Measurements from ENCODE around the gene PRCC. TPM values are rescaled to one million over a fixed set of nuclear protein-coding genes. Genes with fewer than 3 reads are reported as not detected.

Gene PRCC
- total and polyA plus RNA-seq, 2 of the 8 experiments (the other 6 are each of a cell fraction or from before 2014, with no cell fraction given): 95.2 to 115 TPM

GRCh38 chr1:156801409-156802121 lies 34.2 kb downstream of the PRCC start:
- Histone ChIP-seq H3K9me3 (ENCODE audit: insufficient read depth in 2 of 2, low read depth in 1 of 2, low read length in 1 of 2) (no peaks in the 10 kb centered on the region), H3K4me1 (replicated peaks in 1 of 4; ENCODE audit: control insufficient read depth in 3 of 4, insufficient read depth in 4 of 4, low read length in 3 of 4) (no peaks in the 10 kb centered on the region), H3K14ac (ENCODE audit: insufficient read length) (no peak overlapping the region), H3K4me3 (ENCODE audit: extremely low read depth in 1 of 4, insufficient read depth in 2 of 4, low read depth in 3 of 4, low read length in 4 of 4) (no peak overlapping the region), H3K56ac (replicated peaks; ENCODE audit: insufficient read length, low read depth, low read length) (no peak overlapping the region), H2BK5ac (ENCODE audit: low read depth, low read length) (no peak overlapping the region), H2BK20ac (ENCODE audit: low read length) (no peak overlapping the region), H4K91ac (replicated peaks; ENCODE audit: insufficient read length, low read length) (no peak overlapping the region), H3K23ac (ENCODE audit: insufficient read length) (no peak overlapping the region), H3K23me2 (ENCODE audit: low read depth, low read length) (no peaks in the 10 kb centered on the region), H3K79me2 (ENCODE audit: control insufficient read depth in 1 of 2, insufficient read depth in 2 of 2, low read length in 2 of 2) (no peaks in the 10 kb centered on the region), H3K27me3 (replicated peaks in 1 of 4; ENCODE audit: control insufficient read depth in 3 of 4, extremely low read depth in 1 of 4, insufficient read depth in 3 of 4, low read length in 3 of 4) (no peaks in the 10 kb centered on the region), H2AFZ (ENCODE audit: low read length) (no peak overlapping the region), H3K27ac (ENCODE audit: low read depth, low read length) (no peak overlapping the region), H2AK5ac (ENCODE audit: low read depth, low read length) (no peak overlapping the region), H4K8ac (ENCODE audit: extremely low read depth, insufficient read depth, low read length) (no peak overlapping the region), H2BK12ac (ENCODE audit: low read depth, low read length) (no peak overlapping the region), H2BK15ac (ENCODE audit: low read length) (no peak overlapping the region), H4K20me1 (replicated peaks in 1 of 2; ENCODE audit: control insufficient read depth in 1 of 2, insufficient read depth in 2 of 2, low read length in 2 of 2) (no peaks in the 10 kb centered on the region), H2BK120ac (replicated peaks; ENCODE audit: low read depth, low read length) (no peak overlapping the region), H3K36me3 (ENCODE audit: control insufficient read depth in 2 of 4, insufficient read depth in 4 of 4, low read length in 3 of 4) (peaks cover 12 to 32% (median 29%) of the 10 kb centered on the region in 4 experiments), H3K4me2 (ENCODE audit: insufficient read depth in 1 of 2, low read depth in 2 of 2, low read length in 2 of 2) (no peak overlapping the region), H3K4ac (replicated peaks; ENCODE audit: insufficient read length, low read depth, low read length) (no peak overlapping the region), H3K79me1 (ENCODE audit: low read depth, low read length) (no peaks in the 10 kb centered on the region), H4K5ac (ENCODE audit: insufficient read length, low read depth, low read length) (no peak overlapping the region), H3K9ac (replicated peaks in 1 of 4; ENCODE audit: extremely low read depth in 1 of 4, low read depth in 3 of 4, low read length in 3 of 4) (no peak overlapping the region), H3K18ac (ENCODE audit: extremely low read depth, low read length) (no peak overlapping the region)
- DNase-seq (ENCODE audit: low read depth in 1 of 2, low spot score in 2 of 2) (no peak), FAIRE-seq (no peak)
- 93% methylated on average over 7 of the region's 7 CpGs; no CpG with 5 or more reads in 1 of the 2 experiments for WGBS, 2 experiments (ENCODE audit: extremely low coverage in 1 of 2, insufficient coverage in 1 of 2, insufficient read length in 1 of 2, insufficient replicate concordance in 2 of 2, low coverage in 1 of 2, low lambda C conversion rate in 2 of 2, missing lambda C conversion rate in 1 of 2)
- TF ChIP-seq RAD21 (IDR thresholded peaks at IDR 0.05 in 1 of 2, conservative IDR thresholded peaks at IDR 0.05 in 1 of 2; ENCODE audit: low read depth in 2 of 2, low read length in 2 of 2): peak; percentile 18; a peak in 3 of 4 replicates
- TF ChIP-seq POLR2A (IDR thresholded peaks at IDR 0.05; ENCODE audit: control extremely low read depth in 1 of 2, low read depth in 2 of 2, low read length in 2 of 2): peak in 1 of 2 experiments; percentile 53; a peak in 2 of 3 replicates
- peak in 1 of 3 experiments; percentile 15; a peak in 1 of 4 replicates for TF ChIP-seq CTCF (IDR thresholded peaks at IDR 0.05; ENCODE audit: control extremely low read depth in 1 of 3, insufficient read depth in 1 of 3, low read depth in 1 of 3, low read length in 3 of 3)
- TF ChIP-seq NANOG (IDR thresholded peaks at IDR 0.05; ENCODE audit: insufficient read depth, low read depth, low read length, poor library complexity, severe bottlenecking): no peak
- CTCF ChIA-PET (ENCODE audit: partially characterized antibody): interaction anchor here (0.7 to 31.8 kb wide), 18 partner anchors 9 to 131 kb away, joined by 3 to 491 read pairs (median 6); partner anchors contain the start of genes INSRR, ISG20L2, METTL25B and NTRK1
- POLR2A ChIA-PET (ENCODE audit: partially characterized antibody): interaction anchor here (0.6 to 2.0 kb wide), 7 partner anchors 9 to 580 kb away, joined by 3 to 6 read pairs (median 5); no protein-coding TSS in a partner anchor
